GM18505 (cell line): ENCODE results near the gene GBP4.

Source experiments
- ATAC-seq: cut with Tn5 transposase; IDR thresholded peaks from one replicate; pipeline ENCODE4 v1.9.1; 2021; ENCODE audit not compliant: unreplicated experiment
- POLR2A ChIP-seq: IDR thresholded peaks from 4 replicates; pipeline ENCODE4 v1.6.1; 2011; ENCODE audit warnings: borderline replicate concordance; ENCODE audit not compliant: insufficient read depth, insufficient read length; ENCODE audit errors: extremely low read depth

The GBP4 gene

GRCh38 chr1:89149229-89149628 is 49.5 kb downstream of the GBP4 start:
- no peak for TF ChIP-seq POLR2A
- ATAC-seq = no peak

DNA sequence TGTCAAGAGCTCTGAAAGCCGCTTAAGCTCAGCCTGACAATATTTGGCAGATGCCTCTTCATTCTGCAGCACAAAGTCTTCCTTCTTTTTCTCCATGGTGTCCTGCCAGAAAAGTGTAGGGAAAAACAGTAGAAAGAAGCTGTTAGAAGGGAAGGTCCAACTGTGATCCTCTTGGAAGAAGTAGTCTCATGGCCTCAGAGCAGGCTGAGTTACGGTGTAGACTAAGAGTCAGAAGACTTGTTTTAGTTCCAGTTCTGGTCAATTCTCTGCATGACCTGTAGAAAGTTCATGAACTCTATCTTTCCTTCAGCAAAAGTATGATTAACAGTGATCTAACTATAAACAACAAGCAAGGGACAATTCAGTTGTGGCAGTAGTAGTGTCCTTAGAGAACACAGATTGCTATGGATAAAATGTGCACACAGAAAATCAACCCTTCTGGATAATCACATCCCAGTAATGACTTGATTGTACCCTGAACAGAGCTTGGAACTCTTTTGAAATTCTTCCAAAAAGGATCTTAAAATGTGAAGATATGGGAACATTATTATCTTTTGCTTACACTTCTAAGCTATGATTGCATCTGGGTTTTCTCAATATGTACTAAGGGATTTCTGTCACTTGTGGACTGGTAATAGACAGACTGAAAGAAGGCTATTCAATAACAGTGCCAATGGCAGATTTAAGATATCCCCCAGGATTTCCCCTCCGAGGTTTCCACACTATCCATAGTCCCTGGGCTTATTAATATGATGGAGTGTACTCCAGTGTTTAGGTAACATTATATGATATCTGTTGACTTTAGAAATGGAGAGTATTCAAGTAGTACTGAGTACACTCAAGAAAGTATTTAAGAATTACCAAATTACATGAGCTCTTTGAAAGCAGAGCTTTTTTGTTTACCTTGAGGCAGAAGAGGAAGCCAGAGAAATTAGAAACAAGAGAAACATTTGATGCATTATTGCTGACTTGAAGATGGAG is 50.8 kb downstream of the GBP4 start:
- ATAC-seq = no peak
- no peak for TF ChIP-seq POLR2A

DNA sequence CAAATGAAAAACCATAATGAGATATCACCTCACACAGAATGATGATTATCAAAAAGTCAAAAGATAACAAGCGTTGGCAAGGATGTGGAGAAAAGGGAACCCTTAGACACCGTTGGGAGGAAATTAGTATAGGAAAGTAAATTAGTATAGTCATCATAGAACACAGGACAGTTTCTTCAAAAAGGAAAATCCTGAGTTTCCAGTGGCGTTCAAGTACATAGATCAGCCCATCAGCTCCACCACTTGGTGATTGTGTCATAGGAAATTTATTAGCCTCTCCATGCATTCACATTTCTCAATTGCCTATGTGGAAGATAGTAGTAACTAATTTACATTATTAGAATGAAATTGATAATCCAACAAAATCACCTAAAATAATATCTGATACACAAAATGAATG is 52.0 kb downstream of the GBP4 start:
- ATAC-seq = no peak
- no peak for TF ChIP-seq POLR2A

DNA sequence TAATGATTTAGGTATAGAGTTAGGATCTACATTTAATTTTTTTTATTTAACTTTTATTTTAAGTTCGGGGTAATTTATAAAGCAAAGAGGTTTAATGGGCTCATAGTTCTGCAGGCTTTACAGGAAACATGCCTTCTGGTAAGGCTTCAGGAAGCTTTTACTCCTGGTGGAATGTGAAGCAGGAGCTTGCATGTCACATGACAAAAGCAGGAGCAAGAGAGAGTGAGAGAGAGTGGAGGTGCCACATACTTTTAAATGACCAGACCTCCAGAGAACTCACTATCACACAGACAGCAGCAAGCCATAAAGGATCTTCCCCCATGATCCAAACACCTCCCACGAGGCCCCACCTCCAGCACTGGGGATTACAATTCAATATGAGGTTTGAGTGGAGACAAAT is 55.3 kb downstream of the GBP4 start:
- no peak for TF ChIP-seq POLR2A
- no peak for ATAC-seq

DNA sequence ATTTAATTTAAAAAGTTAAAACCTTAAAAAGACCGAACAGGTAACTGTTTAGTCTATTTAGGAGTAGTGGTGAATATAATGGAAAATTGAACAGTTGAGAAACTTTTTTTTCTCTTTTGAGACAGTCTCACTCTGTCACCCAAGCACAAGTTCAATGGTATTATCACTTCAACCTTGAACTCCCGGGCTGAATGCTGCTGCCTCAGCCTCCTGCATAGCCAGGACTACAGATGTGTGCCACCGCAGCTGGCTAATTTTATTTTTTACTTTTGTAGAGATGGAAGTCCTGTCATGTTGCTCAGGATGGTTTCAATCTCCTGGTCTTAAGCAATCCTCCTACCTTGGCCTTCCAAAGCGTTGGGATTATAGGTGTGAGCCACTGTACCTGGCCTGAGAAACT is 56.6 kb downstream of the GBP4 start:
- no peak for TF ChIP-seq POLR2A
- no peak for ATAC-seq

DNA sequence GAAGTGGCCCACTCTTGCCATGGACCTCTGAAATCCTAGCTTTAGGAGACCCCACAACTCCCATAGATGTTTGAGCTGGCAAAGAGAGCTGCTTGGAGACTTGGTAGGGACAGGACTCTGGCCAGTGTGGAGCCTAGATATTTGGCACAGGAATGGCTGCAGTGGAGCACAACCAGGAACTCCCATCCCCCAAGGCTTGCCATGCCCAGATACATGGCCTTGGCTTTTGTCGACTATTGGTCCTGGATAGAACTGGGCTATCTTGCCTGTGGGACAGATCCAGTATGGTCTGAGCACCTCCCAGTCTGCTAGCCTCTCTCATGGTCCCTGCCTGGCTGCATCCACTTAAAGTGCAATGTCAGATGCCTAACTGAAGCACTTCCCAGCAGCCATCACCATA is 65.0 kb downstream of the GBP4 start:
- ATAC-seq = no peak
- no peak for TF ChIP-seq POLR2A
